AG08395 (cell line): ENCODE data around the gene ADGRL2.

Experiments
- DNase-seq: peaks from one replicate; pipeline ENCODE4 v3.0.0; 2012; ENCODE audit warnings: mixed read lengths, low spot score

Gene ADGRL2

GRCh38 chr1:81982523-81982922 lies 181.8 kb downstream of the ADGRL2 start:
- DNase-seq, result no peak

DNA sequence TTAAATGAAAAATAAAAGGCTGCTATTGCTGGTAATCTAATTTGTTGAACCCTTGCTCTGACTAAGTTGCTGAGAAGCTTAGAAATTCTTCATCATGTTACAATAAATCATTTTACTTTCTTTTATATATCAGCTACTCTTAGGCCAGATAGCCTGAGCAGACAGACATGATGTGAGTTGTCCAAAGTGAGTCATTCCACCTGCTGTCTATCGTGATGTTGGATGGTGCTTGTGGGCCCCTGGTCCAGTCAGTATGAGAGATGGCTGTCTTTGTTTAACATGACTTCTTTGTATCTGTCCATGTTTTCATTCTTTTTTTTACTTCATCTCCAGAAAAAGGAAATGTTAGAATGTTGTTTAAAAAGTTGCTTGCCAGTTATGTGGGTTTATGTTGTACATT lies 188.8 kb downstream of the ADGRL2 start:
- no peak for DNase-seq

DNA sequence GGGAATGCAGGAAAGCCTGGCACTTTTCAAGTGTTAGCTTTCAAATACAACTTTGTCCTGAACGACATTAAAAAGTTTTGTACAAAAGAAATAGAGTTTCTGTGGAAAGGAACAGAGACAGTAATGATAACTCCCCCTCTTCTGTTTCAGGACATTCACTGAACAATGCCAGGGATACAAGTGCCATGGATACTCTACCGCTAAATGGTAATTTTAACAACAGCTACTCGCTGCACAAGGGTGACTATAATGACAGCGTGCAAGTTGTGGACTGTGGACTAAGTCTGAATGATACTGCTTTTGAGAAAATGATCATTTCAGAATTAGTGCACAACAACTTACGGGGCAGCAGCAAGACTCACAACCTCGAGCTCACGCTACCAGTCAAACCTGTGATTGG lies 189.5 kb downstream of the ADGRL2 start:
- DNase-seq, result no peak

DNA sequence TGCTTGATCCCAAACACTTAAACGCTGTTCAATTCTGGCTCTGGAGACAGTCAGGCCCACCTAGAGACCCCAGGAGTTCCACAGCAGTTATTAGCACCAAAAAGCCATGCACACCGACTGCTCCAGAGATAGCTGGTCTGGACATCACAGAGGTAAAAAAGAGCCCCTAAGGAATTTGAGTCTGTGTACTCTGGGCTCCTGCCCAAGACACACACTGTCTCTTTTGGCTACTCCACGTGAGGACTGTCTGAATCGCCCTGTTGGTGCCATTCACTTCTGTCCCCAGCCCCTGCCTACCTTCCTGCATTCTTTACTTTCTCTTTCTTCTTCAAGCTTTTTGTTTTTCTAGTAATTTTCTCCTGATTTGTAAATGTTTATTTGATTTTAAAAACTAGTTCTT lies 197.4 kb downstream of the ADGRL2 start:
- DNase-seq, result peak; percentile 9

- DNase-seq, result no peak
These were observed 198.6 kb downstream of the ADGRL2 start for GRCh38 chr1:81999364-81999763.

- no peak for DNase-seq
These were observed 199.5 kb downstream of the ADGRL2 start for GRCh38 chr1:82000221-82000620.

DNA sequence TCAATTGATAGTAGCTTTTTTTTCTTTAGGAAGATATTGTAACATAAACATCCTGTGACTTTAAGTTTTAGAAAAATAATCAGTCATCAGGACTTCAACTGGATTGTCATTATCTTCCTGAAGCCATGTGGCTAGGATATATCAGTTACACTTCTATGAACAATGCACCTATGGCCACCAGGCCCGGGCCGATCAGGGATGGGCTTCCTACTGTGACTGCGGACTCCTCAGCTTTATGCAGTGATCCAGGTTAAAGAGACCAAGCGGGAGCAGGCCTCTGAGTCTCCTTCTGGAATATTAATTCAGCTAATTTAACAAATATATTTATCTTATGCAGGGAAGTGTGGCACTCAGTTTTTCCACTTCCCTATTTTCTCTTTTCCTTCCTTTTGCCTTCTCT lies 200.6 kb downstream of the ADGRL2 start:
- no peak for DNase-seq

DNA sequence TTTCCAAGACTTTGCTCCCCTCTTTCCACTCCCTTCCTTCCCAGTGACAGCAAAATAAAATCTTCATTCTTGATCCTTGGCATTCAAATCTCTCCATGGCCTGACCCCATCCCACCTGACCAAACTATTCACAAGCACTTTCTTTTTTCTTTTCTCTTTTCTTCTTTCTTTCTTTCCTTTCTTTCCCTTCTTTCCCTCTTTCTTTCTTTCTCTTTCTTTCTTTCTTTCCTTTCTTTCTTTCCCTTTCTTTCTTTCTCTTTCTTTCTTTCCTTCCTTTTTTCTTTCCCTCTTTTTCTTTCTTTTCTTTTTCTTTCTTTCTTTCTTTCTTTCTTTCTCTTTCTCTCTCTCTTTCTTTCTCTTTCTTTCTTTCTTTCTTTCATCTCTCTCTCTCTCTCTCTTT lies 207.1 kb downstream of the ADGRL2 start:
- DNase-seq, result no peak

DNA sequence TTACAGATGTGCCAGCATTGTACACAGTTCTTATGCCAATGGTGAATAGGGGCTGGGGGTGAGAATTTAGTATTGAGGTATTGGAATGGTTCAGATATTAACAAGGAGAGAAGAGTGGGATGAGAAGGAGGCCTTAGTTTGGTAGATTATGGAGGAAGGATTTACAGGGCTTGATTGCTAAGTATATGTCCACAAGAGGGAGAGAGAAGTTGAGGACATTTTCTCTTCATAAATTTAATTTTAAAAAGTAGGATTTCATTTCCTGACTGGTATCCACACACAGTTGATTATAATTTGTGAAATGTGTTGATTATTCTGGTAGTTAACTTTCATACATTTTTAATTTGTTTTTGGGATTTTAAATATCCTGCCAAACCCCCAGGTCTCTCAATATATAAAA lies 213.0 kb downstream of the ADGRL2 start:
- DNase-seq, result no peak

GRCh38 chr1:82015444-82015843 lies 214.7 kb downstream of the ADGRL2 start:
- DNase-seq, result no peak

DNA sequence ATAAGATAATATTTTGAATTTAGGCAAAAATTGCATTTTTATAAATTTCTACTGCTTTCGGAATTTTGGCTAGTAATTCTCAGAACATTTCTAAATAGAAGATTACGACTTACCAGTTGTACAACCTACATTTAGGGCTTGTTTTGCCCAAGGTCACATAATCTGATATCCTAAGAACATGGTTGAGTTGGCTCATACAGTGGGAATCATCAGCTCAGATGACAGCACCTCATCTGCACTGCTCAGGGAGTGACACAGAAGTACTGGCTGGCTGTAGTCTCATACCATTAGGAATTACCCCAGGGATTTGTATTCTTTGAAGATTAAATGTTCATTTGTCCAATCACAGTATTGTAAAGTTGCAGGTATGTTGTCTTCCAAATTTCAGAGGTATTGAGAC lies 217.6 kb downstream of the ADGRL2 start:
- DNase-seq, result no peak

DNA sequence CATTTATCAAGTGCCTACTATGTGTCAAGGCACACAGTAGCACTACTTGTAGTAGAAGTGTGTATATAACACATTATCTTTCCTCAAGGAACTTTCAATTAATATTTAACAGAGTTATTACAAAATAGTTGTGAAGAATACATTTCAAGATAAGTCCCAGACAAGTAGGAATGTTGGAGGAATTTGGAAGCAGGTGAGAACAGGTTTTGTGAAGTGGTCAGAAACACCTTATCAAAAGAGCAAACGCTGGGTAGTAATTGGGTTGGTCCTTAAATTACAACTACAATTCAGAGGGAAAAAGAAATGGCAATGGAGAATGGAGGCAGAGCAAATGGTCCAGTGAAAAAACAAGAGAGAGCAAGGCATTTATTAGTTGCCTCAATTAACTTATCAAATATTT lies 218.8 kb downstream of the ADGRL2 start:
- DNase-seq, result no peak

DNA sequence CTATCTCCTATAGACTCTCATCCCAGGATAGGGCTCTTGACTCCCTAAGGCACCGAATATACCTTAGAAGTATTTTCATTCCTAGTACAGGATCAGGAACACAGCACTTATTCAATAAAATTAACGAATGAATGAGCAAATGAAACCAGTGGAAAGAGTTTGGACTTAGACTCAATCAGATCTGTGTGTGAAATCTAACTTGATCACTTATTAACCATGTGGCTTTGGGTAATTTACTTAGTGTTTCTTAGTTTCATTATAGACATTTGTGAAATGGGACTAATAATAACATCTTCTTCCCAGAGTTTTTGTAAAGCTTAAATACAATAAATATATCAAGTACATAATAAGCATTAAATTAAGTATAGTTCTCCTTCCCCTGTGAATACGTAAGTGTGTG lies 230.1 kb downstream of the ADGRL2 start:
- DNase-seq, result no peak

DNA sequence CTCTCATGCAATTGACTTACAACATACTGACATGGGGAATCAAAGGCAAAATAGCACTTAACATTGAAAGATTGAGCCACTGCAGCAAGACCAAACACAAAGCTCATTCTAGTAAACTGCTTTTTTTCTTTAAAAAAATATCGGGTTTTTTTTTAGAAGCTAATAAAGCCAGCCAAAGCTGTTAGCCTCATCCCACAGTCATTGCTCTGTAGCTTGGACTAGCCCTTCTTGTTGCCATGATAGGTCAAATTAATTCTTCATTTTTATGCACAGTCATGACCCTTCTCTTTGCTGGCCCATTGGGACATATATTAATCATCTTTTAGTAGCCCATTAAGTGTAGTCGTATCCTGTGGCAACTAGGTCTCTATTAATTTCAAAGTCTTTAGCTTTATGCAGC lies 231.3 kb downstream of the ADGRL2 start:
- no peak for DNase-seq

DNA sequence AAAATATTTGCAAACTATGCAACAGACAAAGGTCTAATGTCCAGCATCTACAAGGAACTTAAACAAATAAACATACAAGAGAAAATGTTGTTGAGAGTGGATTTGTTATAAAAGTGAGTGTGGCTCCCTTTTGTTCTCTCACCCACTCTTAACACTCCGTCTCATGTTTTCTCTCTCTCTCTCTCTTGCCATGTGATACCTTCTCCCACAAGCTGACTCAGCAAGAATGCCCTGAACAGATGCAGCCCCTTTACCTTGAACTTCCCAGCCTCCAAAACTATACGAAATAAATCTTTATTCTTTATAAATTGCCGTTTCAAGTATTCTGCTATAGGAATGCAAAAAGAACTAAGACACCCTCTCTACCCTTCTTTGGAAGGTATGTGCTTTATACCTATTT lies 234.1 kb downstream of the ADGRL2 start:
- DNase-seq, result no peak
